ENCODE data around the gene PTPRG. TPM values are rescaled to one million over a fixed set of nuclear protein-coding genes. Genes with fewer than 3 reads are reported as not detected.

The PTPRG gene
- total RNA-seq, 2 donors from 2014 or later: 26.0 to 26.3 TPM

- intact Hi-C loops (cut with DNase I): no loop called here
- Histone ChIP-seq H3K4me3 (no peak overlapping the region), H3K9ac (ENCODE audit: low read depth in 2 of 2, low read length in 2 of 2) (no peak overlapping the region), H3K36me3 (no peaks in the 10 kb centered on the region), H3K27ac (no peak overlapping the region), H3K27me3 (no peaks in the 10 kb centered on the region), H3K9me3 (no peaks in the 10 kb centered on the region), H3K4me1 (no peaks in the 10 kb centered on the region)
- TF ChIP-seq CTCF (IDR thresholded peaks at IDR 0.05): no peak
- DNase-seq: no peak
Measured at GRCh38 chr3:62073038-62073437, 511.7 kb downstream of the PTPRG start.

- Histone ChIP-seq H3K9me3 (no peaks in the 10 kb centered on the region), H3K9ac (ENCODE audit: low read depth in 2 of 2, low read length in 2 of 2) (no peak overlapping the region), H3K27ac (no peak overlapping the region), H3K27me3 (no peaks in the 10 kb centered on the region), H3K4me3 (no peak overlapping the region), H3K4me1 (no peaks in the 10 kb centered on the region), H3K36me3 (no peaks in the 10 kb centered on the region)
- TF ChIP-seq CTCF (IDR thresholded peaks at IDR 0.05): no peak
- intact Hi-C loops (cut with DNase I): no loop called here
- no peak for DNase-seq
Measured at GRCh38 chr3:62084558-62084957, 523.2 kb downstream of the PTPRG start.

GRCh38 chr3:62088472-62089104 lies 527.2 kb downstream of the PTPRG start:
- DNase-seq: no peak
- no peak for TF ChIP-seq CTCF (IDR thresholded peaks at IDR 0.05)
- H3K9me3 ChIP-seq: no peaks in the 10 kb centered on the region
- intact Hi-C loops (cut with DNase I): no loop called here
- no peaks in the 10 kb centered on the region for H3K36me3 ChIP-seq
- no peaks in the 10 kb centered on the region for H3K27me3 ChIP-seq
- H3K4me3 ChIP-seq: no peak overlapping the region
- no peaks in the 10 kb centered on the region for H3K4me1 ChIP-seq
- H3K27ac ChIP-seq: no peak overlapping the region
- H3K9ac ChIP-seq (ENCODE audit: low read depth in 2 of 2, low read length in 2 of 2): no peak overlapping the region

- no peak for TF ChIP-seq CTCF (IDR thresholded peaks at IDR 0.05)
- intact Hi-C loops (cut with DNase I): no loop called here
- Histone ChIP-seq H3K4me3 (no peak overlapping the region), H3K9ac (ENCODE audit: low read depth in 2 of 2, low read length in 2 of 2) (no peak overlapping the region), H3K36me3 (no peaks in the 10 kb centered on the region), H3K27me3 (no peaks in the 10 kb centered on the region), H3K27ac (no peak overlapping the region), H3K9me3 (no peaks in the 10 kb centered on the region), H3K4me1 (no peaks in the 10 kb centered on the region)
- DNase-seq: no peak
Measured at GRCh38 chr3:62090066-62090465, 528.7 kb downstream of the PTPRG start.

GRCh38 chr3:62090519-62090918 lies 529.1 kb downstream of the PTPRG start:
- Histone ChIP-seq H3K36me3 (no peaks in the 10 kb centered on the region), H3K4me1 (no peaks in the 10 kb centered on the region), H3K27ac (no peak overlapping the region), H3K4me3 (no peak overlapping the region), H3K9me3 (no peaks in the 10 kb centered on the region), H3K27me3 (no peaks in the 10 kb centered on the region), H3K9ac (ENCODE audit: low read depth in 2 of 2, low read length in 2 of 2) (no peak overlapping the region)
- intact Hi-C loops (cut with DNase I): no loop called here
- DNase-seq: no peak
- no peak for TF ChIP-seq CTCF (IDR thresholded peaks at IDR 0.05)
